OCI-LY7 (cell line): ENCODE results near the gene HIVEP2. TPM values are rescaled to one million over a fixed set of nuclear protein-coding genes. Genes with fewer than 3 reads are reported as not detected.

Source experiments
- BruUV-seq: library from RNA; stranded (reverse); fragments of 400-500 nt; replicated peaks from 2 replicates; lab custom pipeline; 2021; lab: Mats Ljungman, UMichigan
- CTCF ChIA-PET: fragments of 300-600 bp; sonication (Branson Sonifier 250); formaldehyde crosslinking; loops from one replicate; lab custom pipeline; 2022; ENCODE audit warnings: antibody characterized with exemption; ENCODE audit not compliant: unreplicated experiment; lab: Charles Lee
- POLR2A ChIA-PET: fragments of 300-600 bp; sonication (Branson Sonifier 250); formaldehyde crosslinking; loops from one replicate; lab custom pipeline; 2022; ENCODE audit warnings: antibody characterized with exemption; lab: Charles Lee
- DNase-seq: peaks from one replicate; pipeline ENCODE4 v3.0.0-alpha.2; 2015; ENCODE audit warnings: low spot score
- H2AFZ ChIP-seq: fragments of 200-600 bp; sonication (generic), shearing (Covaris generic); 2 replicates; pipeline ENCODE4 v1.6.1; 2014; ENCODE audit warnings: mild to moderate bottlenecking, antibody characterized with exemption, low read length, moderate library complexity
- H3K27ac ChIP-seq: fragments of 200-600 bp; sonication (generic); 2 replicates; pipeline ENCODE4 v1.5.1; 2014; ENCODE audit warnings: mixed run types, low read depth, mild to moderate bottlenecking, moderate library complexity, low read length, inconsistent platforms; ENCODE audit not compliant: poor library complexity, severe bottlenecking
- H3K36me3 ChIP-seq: fragments of 200-600 bp; sonication (generic); 2 replicates; pipeline ENCODE4 v1.6.1; 2014; ENCODE audit warnings: mild to moderate bottlenecking, antibody characterized with exemption, low read length, moderate library complexity, mixed read lengths; ENCODE audit not compliant: insufficient read depth
- H3K4me1 ChIP-seq: fragments of 200-600 bp; sonication (generic); 2 replicates; pipeline ENCODE4 v1.5.1; 2014; ENCODE audit warnings: mild to moderate bottlenecking, low read length; ENCODE audit not compliant: insufficient read depth, poor library complexity, severe bottlenecking
- H3K4me2 ChIP-seq: fragments of 200-600 bp; sonication (generic); 2 replicates; pipeline ENCODE4 v1.6.1; 2014; ENCODE audit warnings: mild to moderate bottlenecking, low read length
- H3K4me3 ChIP-seq: fragments of 200-600 bp; sonication (generic); 2 replicates; pipeline ENCODE4 v1.5.1; 2014; ENCODE audit warnings: mild to moderate bottlenecking, low read depth, low read length; ENCODE audit not compliant: poor library complexity, severe bottlenecking
- H3K79me2 ChIP-seq: fragments of 200-600 bp; sonication (generic); 2 replicates; pipeline ENCODE4 v1.6.1; 2016; ENCODE audit warnings: low read depth, mild to moderate bottlenecking, low read length, moderate library complexity, mixed read lengths; ENCODE audit not compliant: insufficient read depth
- H3K9me2 ChIP-seq: fragments of 200-600 bp; sonication (generic); 2 replicates; pipeline ENCODE4 v1.6.1; 2016; ENCODE audit warnings: mild to moderate bottlenecking, low read length, mixed read lengths; ENCODE audit not compliant: insufficient read depth
- H3K9me3 ChIP-seq: fragments of 200-600 bp; sonication (generic); 2 replicates; pipeline ENCODE4 v1.6.1; 2014; ENCODE audit warnings: mild to moderate bottlenecking, mixed run types, low read length, mixed read lengths
- H4K20me1 ChIP-seq: fragments of 200-600 bp; sonication (generic); 2 replicates; pipeline ENCODE4 v1.6.1; 2014; ENCODE audit warnings: mild to moderate bottlenecking, antibody characterized with exemption, low read length, moderate library complexity, mixed read lengths; ENCODE audit not compliant: insufficient read depth
- CTCF ChIP-seq: fragments of 200-600 bp; sonication (generic); conservative IDR thresholded peaks from 2 replicates; pipeline ENCODE4 v1.5.1; 2014; ENCODE audit warnings: mild to moderate bottlenecking, antibody characterized with exemption, low read length, moderate library complexity, mixed read lengths
- EZH2phosphoT487 ChIP-seq: fragments of 200-600 bp; sonication (generic); IDR thresholded peaks from 2 replicates; pipeline ENCODE4 v1.6.1; 2018; ENCODE audit warnings: low read depth, borderline replicate concordance, mild to moderate bottlenecking, mixed run types, antibody characterized with exemption, low read length, moderate library complexity, mixed read lengths
- intact Hi-C: fragments of 100-400 bp; cut with micrococcal nuclease; formaldehyde crosslinking; loops from one replicate; pipeline ENCODE4 v1.10.0; 2022; ENCODE audit not compliant: unreplicated experiment
- total RNA-seq, 2 experiments: library from RNA; depleted of rRNA in 1 of 2; stranded (reverse); fragments of >200 nt in 1 of 2; shearing (Covaris generic) in 1 of 2; gene quantifications; 2 replicates each; pipeline ENCODE4 v1.2.3, GENCODE V29; 2014 to 2022

HIVEP2 gene
- total RNA-seq, 2 experiments from 2014 or later: 18.8 to 24.6 TPM

DNA sequence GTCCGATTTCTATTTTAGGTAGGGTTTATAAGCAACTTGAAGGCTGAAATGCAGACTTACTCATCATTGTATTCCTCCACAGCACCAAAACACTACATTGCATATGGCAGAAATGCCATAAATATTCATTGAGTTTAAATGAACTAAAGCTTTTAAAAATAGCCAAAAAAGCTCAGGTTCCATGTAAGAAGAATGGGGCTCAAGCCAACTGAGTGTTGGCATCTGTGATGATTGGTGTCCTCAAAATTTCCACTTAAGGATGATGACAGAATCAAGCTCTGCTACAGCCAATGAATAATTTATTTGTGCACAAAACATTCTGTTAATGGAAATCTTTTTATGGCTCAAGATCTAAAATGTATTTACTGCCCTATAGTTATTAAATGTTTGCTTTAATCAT, 115.4 kb downstream of the HIVEP2 start:
- Histone ChIP-seq H3K9me2 (no peaks in the 10 kb centered on the region), H4K20me1 (no peaks in the 10 kb centered on the region), H2AFZ (no peak overlapping the region), H3K4me1 (peaks cover 6% of the 10 kb centered on the region), H3K36me3 (peaks cover 41% of the 10 kb centered on the region), H3K9me3 (no peaks in the 10 kb centered on the region), H3K4me3 (no peak overlapping the region), H3K27ac (no peak overlapping the region), H3K79me2 (no peaks in the 10 kb centered on the region), H3K4me2 (no peak overlapping the region)
- no peak for DNase-seq
- no TSS peak for BruUV-seq
- CTCF ChIA-PET: interaction anchor here (1.1 kb wide), 1 partner anchor 10 kb away, joined by 3 read pairs; no protein-coding TSS in a partner anchor
- POLR2A ChIA-PET: interaction anchor here (0.9 to 7.3 kb wide), 4 partner anchors 8 to 40 kb away, joined by 3 to 50 read pairs (median 18); no protein-coding TSS in a partner anchor
- TF ChIP-seq EZH2phosphoT487 (no peak), CTCF (no peak)
- intact Hi-C loops: no loop called here

DNA sequence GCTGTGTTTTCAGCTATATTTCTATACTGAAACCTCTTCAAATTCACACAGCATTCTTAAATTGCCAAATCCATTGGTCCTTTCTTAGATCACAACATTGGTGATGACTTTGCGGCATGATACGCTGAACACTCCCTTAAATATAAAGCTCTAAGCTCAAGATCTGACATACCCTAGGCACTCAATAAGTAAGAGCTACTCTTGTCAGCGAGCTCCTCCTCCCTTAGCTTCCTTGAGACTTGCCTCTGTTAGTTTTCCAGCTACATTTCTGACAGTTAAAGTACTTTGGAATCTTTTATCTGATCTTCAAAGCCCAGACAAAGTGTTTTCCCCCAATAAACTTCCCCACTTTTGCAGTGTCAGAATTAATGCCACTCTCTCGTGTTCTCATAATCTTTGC, 117.0 kb downstream of the HIVEP2 start:
- intact Hi-C loops: no loop called here
- H3K4me3 ChIP-seq: no peak overlapping the region
- peaks cover 35% of the 10 kb centered on the region for H3K36me3 ChIP-seq
- no peak for DNase-seq
- no peaks in the 10 kb centered on the region for H4K20me1 ChIP-seq
- no peaks in the 10 kb centered on the region for H3K79me2 ChIP-seq
- no TSS peak for BruUV-seq
- no peaks in the 10 kb centered on the region for H3K4me1 ChIP-seq
- POLR2A ChIA-PET: interaction anchor here (0.7 to 7.3 kb wide), 6 partner anchors 10 to 124 kb away, joined by 3 to 50 read pairs (median 4); no protein-coding TSS in a partner anchor
- H3K27ac ChIP-seq: no peak overlapping the region
- TF ChIP-seq CTCF: no peak
- no peak for TF ChIP-seq EZH2phosphoT487
- no peak overlapping the region for H2AFZ ChIP-seq
- H3K9me3 ChIP-seq: no peaks in the 10 kb centered on the region
- no peaks in the 10 kb centered on the region for H3K9me2 ChIP-seq
- no peak overlapping the region for H3K4me2 ChIP-seq
- CTCF ChIA-PET: interaction anchor here (0.6 kb wide), 1 partner anchor 101 kb away, joined by 3 read pairs; no protein-coding TSS in a partner anchor

DNA sequence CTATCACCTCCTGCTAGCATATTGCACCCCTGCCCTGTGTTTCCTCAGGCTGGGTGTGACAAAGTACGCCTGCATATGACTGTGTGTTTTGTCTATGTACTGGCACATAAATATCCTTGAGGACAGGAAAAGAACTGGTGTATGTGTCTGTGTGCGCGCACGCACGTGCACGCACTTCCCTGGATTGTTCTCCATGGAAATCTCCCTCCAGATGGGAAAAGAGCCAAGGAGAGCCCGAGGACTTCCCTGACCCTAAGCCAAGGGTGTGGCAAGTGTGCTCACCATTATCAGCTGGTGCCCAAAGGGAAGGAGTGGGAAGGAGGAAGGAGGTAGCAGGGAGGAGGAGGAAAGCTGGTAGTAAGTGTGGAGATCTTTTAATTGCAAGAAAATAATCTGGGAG, 117.6 kb downstream of the HIVEP2 start:
- POLR2A ChIA-PET: interaction anchor here (0.7 to 7.3 kb wide), 7 partner anchors 8 to 112 kb away, joined by 3 to 50 read pairs (median 3); no protein-coding TSS in a partner anchor

More for the DNA sequence above, 117.6 kb downstream of the HIVEP2 start:
- Histone ChIP-seq H3K9me2 (no peaks in the 10 kb centered on the region), H3K4me1 (no peaks in the 10 kb centered on the region), H3K36me3 (peaks cover 34% of the 10 kb centered on the region), H3K4me3 (no peak overlapping the region), H3K9me3 (no peaks in the 10 kb centered on the region), H4K20me1 (no peaks in the 10 kb centered on the region), H3K79me2 (no peaks in the 10 kb centered on the region), H2AFZ (no peak overlapping the region), H3K27ac (no peak overlapping the region), H3K4me2 (no peak overlapping the region)
- BruUV-seq: no TSS peak
- no peak for DNase-seq
- intact Hi-C loops: no loop called here
- TF ChIP-seq CTCF (no peak), EZH2phosphoT487 (no peak)
- CTCF ChIA-PET: interaction anchor here (0.6 kb wide), 1 partner anchor 101 kb away, joined by 3 read pairs; no protein-coding TSS in a partner anchor
